ENCODE data around the gene RNLS. TPM values are rescaled to one million over a fixed set of nuclear protein-coding genes. Genes with fewer than 3 reads are reported as not detected.
A peak's percentile ranks its signal among the peaks of the same experiment; 100 is the strongest.

Gene RNLS
- polyA plus RNA-seq, 3 donors = 3.3 to 3.9 (median 3.7) TPM

DNA sequence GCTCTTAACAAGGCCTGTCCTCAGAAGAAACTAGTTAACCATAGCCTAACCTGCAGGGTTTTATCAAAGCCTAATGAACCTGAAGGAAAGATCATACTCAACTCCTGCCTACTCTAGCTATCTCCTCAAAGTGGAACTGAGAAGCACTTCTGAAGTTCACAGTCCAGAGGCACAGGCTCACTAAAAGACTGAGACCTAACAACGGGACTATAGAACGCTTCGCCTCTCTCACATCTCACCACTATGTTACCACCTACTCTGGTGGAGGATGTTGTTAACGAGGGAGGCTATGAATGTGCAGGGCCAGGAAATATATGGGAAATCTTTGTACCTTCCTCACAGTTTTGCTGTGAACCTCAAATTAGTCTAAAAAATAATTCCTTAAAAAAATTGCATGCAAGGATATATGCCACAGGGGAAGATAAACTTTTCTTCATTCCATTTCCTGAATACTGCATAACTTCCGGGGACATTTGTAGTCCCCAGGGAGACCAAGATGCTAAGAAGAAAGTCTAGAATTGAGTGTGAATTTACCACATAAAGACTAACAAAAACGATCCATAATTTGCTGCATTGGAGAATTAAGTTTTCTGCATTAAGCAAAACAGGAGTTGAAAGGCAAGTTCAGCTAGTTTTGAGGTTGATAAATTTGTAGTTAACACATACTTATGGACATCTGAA lies 25.1 kb upstream of the RNLS start:
- H3K27ac Mint-ChIP-seq = no peak overlapping the region
- H3K27ac ChIP-seq (ENCODE audit: low read depth in 1 of 2, low read length in 2 of 2) = no peak overlapping the region
- intact Hi-C loops (cut with micrococcal nuclease) = no loop called here
- H3K79me2 ChIP-seq (ENCODE audit: insufficient read depth, low read length) = no peaks in the 10 kb centered on the region
- H3K4me1 ChIP-seq (ENCODE audit: control insufficient read depth in 1 of 2, insufficient read depth in 2 of 2, low read length in 2 of 2) = no peaks in the 10 kb centered on the region
- H3K27me3 Mint-ChIP-seq (ENCODE audit: low read depth in 3 of 3) = no peaks in the 10 kb centered on the region
- WGBS (ENCODE audit: insufficient coverage) = no CpG with 5 or more reads among the region's 6 CpGs
- H2AFZ ChIP-seq (ENCODE audit: insufficient read depth, low read depth, low read length, poor library complexity, severe bottlenecking) = no peak overlapping the region
- H3K36me3 ChIP-seq (replicated peaks in 1 of 2; ENCODE audit: control insufficient read depth in 1 of 2, insufficient read depth in 2 of 2, low read length in 2 of 2) = no peaks in the 10 kb centered on the region
- no peaks in the 10 kb centered on the region for H3K9me3 ChIP-seq (replicated peaks in 1 of 2; ENCODE audit: control insufficient read depth in 1 of 2, insufficient read depth in 1 of 2, low read length in 2 of 2)
- DNase-seq = no peak
- H3K9ac ChIP-seq (ENCODE audit: insufficient read depth, low read length, poor library complexity, severe bottlenecking) = no peak overlapping the region
- no peak overlapping the region for H3K4me2 ChIP-seq (replicated peaks; ENCODE audit: extremely low read depth, low read length, poor library complexity, severe bottlenecking)
- no peaks in the 10 kb centered on the region for H3K4me1 Mint-ChIP-seq
- peaks cover 0 to 8% (median 0%) of the 10 kb centered on the region in 7 donors for H3K9me3 Mint-ChIP-seq
- TF ChIP-seq, protein P1, sequence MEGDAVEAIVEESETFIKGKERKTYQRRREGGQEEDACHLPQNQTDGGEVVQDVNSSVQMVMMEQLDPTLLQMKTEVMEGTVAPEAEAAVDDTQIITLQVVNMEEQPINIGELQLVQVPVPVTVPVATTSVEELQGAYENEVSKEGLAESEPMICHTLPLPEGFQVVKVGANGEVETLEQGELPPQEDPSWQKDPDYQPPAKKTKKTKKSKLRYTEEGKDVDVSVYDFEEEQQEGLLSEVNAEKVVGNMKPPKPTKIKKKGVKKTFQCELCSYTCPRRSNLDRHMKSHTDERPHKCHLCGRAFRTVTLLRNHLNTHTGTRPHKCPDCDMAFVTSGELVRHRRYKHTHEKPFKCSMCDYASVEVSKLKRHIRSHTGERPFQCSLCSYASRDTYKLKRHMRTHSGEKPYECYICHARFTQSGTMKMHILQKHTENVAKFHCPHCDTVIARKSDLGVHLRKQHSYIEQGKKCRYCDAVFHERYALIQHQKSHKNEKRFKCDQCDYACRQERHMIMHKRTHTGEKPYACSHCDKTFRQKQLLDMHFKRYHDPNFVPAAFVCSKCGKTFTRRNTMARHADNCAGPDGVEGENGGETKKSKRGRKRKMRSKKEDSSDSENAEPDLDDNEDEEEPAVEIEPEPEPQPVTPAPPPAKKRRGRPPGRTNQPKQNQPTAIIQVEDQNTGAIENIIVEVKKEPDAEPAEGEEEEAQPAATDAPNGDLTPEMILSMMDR (IDR thresholded peaks at IDR 0.05) = no peak
- H3K4me3 Mint-ChIP-seq = no peak overlapping the region
- H4K20me1 ChIP-seq (ENCODE audit: insufficient read depth, low read length) = no peaks in the 10 kb centered on the region
- no peak overlapping the region for H3K4me3 ChIP-seq (replicated peaks in 1 of 3; ENCODE audit: low read depth in 2 of 3, low read length in 3 of 3)
- H3K36me3 Mint-ChIP-seq = no peaks in the 10 kb centered on the region
- H3K27me3 ChIP-seq (ENCODE audit: control insufficient read depth in 2 of 2, insufficient read depth in 2 of 2, low read length in 2 of 2) = no peaks in the 10 kb centered on the region

DNA sequence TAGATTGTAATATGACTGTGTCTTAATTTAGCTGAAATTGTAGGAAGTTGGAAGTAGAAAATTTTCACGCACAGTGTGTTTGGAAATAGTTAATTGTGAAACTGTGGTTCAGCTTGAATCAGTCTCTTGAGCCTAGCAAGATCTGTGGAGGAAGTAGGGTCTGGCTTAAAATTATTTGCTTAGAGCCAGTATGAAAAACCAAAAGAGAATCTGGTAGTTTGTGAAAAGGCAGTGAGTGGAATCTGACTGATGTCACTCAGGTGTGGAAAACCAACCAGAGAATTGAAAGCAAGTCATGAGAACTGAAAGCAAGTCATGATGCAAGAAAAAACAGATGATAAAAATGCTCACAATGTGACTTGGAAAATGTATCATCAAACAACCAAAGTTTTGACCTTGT lies 14.9 kb upstream of the RNLS start:
- TF ChIP-seq, protein P1 (IDR thresholded peaks at IDR 0.05) = no peak
- Histone ChIP-seq H3K4me3 (replicated peaks in 1 of 3; ENCODE audit: low read depth in 2 of 3, low read length in 3 of 3) (no peak overlapping the region), H3K9ac (ENCODE audit: insufficient read depth, low read length, poor library complexity, severe bottlenecking) (no peak overlapping the region), H3K9me3 (replicated peaks in 1 of 2; ENCODE audit: control insufficient read depth in 1 of 2, insufficient read depth in 1 of 2, low read length in 2 of 2) (peaks cover 0 to 7% of the 10 kb centered on the region in 2 donors), H3K36me3 (replicated peaks in 1 of 2; ENCODE audit: control insufficient read depth in 1 of 2, insufficient read depth in 2 of 2, low read length in 2 of 2) (no peaks in the 10 kb centered on the region), H3K4me2 (replicated peaks; ENCODE audit: extremely low read depth, low read length, poor library complexity, severe bottlenecking) (peak overlapping the region; percentile 17), H4K20me1 (ENCODE audit: insufficient read depth, low read length) (no peaks in the 10 kb centered on the region), H3K4me1 (ENCODE audit: control insufficient read depth in 1 of 2, insufficient read depth in 2 of 2, low read length in 2 of 2) (peaks cover 18 to 20% of the 10 kb centered on the region in 2 donors), H3K27ac (ENCODE audit: low read depth in 1 of 2, low read length in 2 of 2) (peak overlapping the region in 1 of 2 donors; percentile 3), H2AFZ (ENCODE audit: insufficient read depth, low read depth, low read length, poor library complexity, severe bottlenecking) (no peak overlapping the region), H3K79me2 (ENCODE audit: insufficient read depth, low read length) (no peaks in the 10 kb centered on the region), H3K27me3 (ENCODE audit: control insufficient read depth in 2 of 2, insufficient read depth in 2 of 2, low read length in 2 of 2) (no peaks in the 10 kb centered on the region)
- peak; percentile 73 to 89 (median 79) for DNase-seq
- peak overlapping the region in 1 of 2 donors; percentile 33 for H3K4me3 Mint-ChIP-seq
- peaks cover 19% of the 10 kb centered on the region for H3K4me1 Mint-ChIP-seq
- intact Hi-C loops (cut with micrococcal nuclease) = no loop called here
- no peaks in the 10 kb centered on the region for H3K27me3 Mint-ChIP-seq (ENCODE audit: low read depth in 3 of 3)
- H3K27ac Mint-ChIP-seq = peak overlapping the region; percentile 68 to 86 (median 81)
- H3K36me3 Mint-ChIP-seq = no peaks in the 10 kb centered on the region
- H3K9me3 Mint-ChIP-seq = peaks cover 3 to 8% (median 6%) of the 10 kb centered on the region in 7 donors
- 0% methylated on average over 1 of the region's 1 CpG for WGBS (ENCODE audit: insufficient coverage)

Data from CD14-positive monocyte (primary cell).